SK-N-SH treated with all-trans-retinoic acid at 6 μM for 48 hours (cell line): Measurements from ENCODE around the gene LHX5.

ENCODE experiments used
- ATAC-seq: fragments of 200-7000 bp; cut with Tn5 transposase; 3 replicates; pipeline ENCODE4 v1.9.1; 2020; ENCODE audit warnings: mild to moderate bottlenecking, moderate library complexity
- ARNTL ChIP-seq: fragments of 450-650 bp; formaldehyde crosslinking; IDR thresholded peaks from 2 replicates; pipeline ENCODE4 v1.5.0; 2020; ENCODE audit warnings: low read depth, mild to moderate bottlenecking, moderate library complexity, borderline replicate concordance
- BACH2 ChIP-seq: fragments of 250-450 bp; sonication (Bioruptor Pico); IDR thresholded peaks from 2 replicates; pipeline ENCODE4 v1.9.0; 2021; ENCODE audit warnings: mild to moderate bottlenecking, borderline replicate concordance
- CREB5 ChIP-seq: fragments of 250-450 bp; sonication (Bioruptor Pico); IDR thresholded peaks from 2 replicates; pipeline ENCODE4 v1.5.1; 2020; ENCODE audit warnings: low read depth, mild to moderate bottlenecking, moderate library complexity
- CSDC2 ChIP-seq: fragments of 250-450 bp; sonication (Bioruptor Pico); IDR thresholded peaks from 2 replicates; pipeline ENCODE4 v1.5.0; 2020; ENCODE audit warnings: mild to moderate bottlenecking, moderate library complexity
- CSRNP3 ChIP-seq: fragments of 250-450 bp; sonication (Bioruptor Pico); IDR thresholded peaks from 2 replicates; pipeline ENCODE4 v1.5.1; 2021; ENCODE audit warnings: mild to moderate bottlenecking, moderate library complexity
- ESRRG ChIP-seq: fragments of 250-450 bp; sonication (Bioruptor Pico); IDR thresholded peaks from 2 replicates; pipeline ENCODE4 v1.6.1; 2021; ENCODE audit warnings: mild to moderate bottlenecking
- GLIS3 ChIP-seq: fragments of 250-450 bp; sonication (Bioruptor Pico); IDR thresholded peaks from 2 replicates; pipeline ENCODE4 v1.5.0; 2020; ENCODE audit warnings: mild to moderate bottlenecking, moderate library complexity
- ISL1 ChIP-seq: fragments of 250-450 bp; sonication (Bioruptor Pico); IDR thresholded peaks from 2 replicates; pipeline ENCODE4 v2.1.2; 2022; ENCODE audit warnings: mild to moderate bottlenecking, moderate library complexity
- PATZ1 ChIP-seq: fragments of 250-450 bp; sonication (Bioruptor Pico); IDR thresholded peaks from 2 replicates; pipeline ENCODE4 v1.8.0; 2020; ENCODE audit warnings: mild to moderate bottlenecking, moderate library complexity, borderline replicate concordance
- POU6F1 ChIP-seq: fragments of 250-450 bp; sonication (Bioruptor Pico); IDR thresholded peaks from 2 replicates; pipeline ENCODE4 v1.8.0; 2021; ENCODE audit warnings: low read depth, mild to moderate bottlenecking, moderate library complexity, borderline replicate concordance
- PPARA ChIP-seq: fragments of 250-450 bp; sonication (Bioruptor Pico); IDR thresholded peaks from 2 replicates; pipeline ENCODE4 v1.5.0; 2020; ENCODE audit warnings: mild to moderate bottlenecking, borderline replicate concordance
- RARB ChIP-seq: fragments of 250-450 bp; sonication (Bioruptor Pico); IDR thresholded peaks from 2 replicates; pipeline ENCODE4 v1.8.0; 2021; ENCODE audit warnings: mild to moderate bottlenecking, moderate library complexity
- SNAI2 ChIP-seq: fragments of 250-450 bp; sonication (Bioruptor Pico); IDR thresholded peaks from 2 replicates; pipeline ENCODE4 v1.5.0; 2020; ENCODE audit warnings: mild to moderate bottlenecking, moderate library complexity
- TCF4 ChIP-seq: fragments of 250-450 bp; sonication (Bioruptor Pico); IDR thresholded peaks from 2 replicates; pipeline ENCODE4 v1.8.0; 2021; ENCODE audit warnings: mild to moderate bottlenecking, moderate library complexity, borderline replicate concordance
- TOX ChIP-seq: fragments of 250-450 bp; sonication (Bioruptor Pico); IDR thresholded peaks from 2 replicates; pipeline ENCODE4 v1.8.0; 2021; ENCODE audit warnings: mild to moderate bottlenecking, moderate library complexity, borderline replicate concordance
- TSHZ2 ChIP-seq: fragments of 250-450 bp; sonication (Bioruptor Pico); IDR thresholded peaks from 2 replicates; pipeline ENCODE4 v1.5.0; 2020; ENCODE audit warnings: mild to moderate bottlenecking, moderate library complexity
- ZFP3 ChIP-seq: fragments of 250-450 bp; sonication (Bioruptor Pico); IDR thresholded peaks from 2 replicates; pipeline ENCODE4 v1.5.0; 2020; ENCODE audit warnings: mild to moderate bottlenecking, moderate library complexity
- ZFP30 ChIP-seq: fragments of 450-650 bp; formaldehyde crosslinking; IDR thresholded peaks from 2 replicates; pipeline ENCODE4 v1.5.0; 2022; ENCODE audit warnings: mild to moderate bottlenecking, moderate library complexity
- ZNF70 ChIP-seq: fragments of 450-650 bp; formaldehyde crosslinking; IDR thresholded peaks from 2 replicates; pipeline ENCODE4 v1.5.0; 2020; ENCODE audit warnings: mild to moderate bottlenecking, moderate library complexity
- ZNF8 ChIP-seq: fragments of 450-650 bp; formaldehyde crosslinking; IDR thresholded peaks from 2 replicates; pipeline ENCODE4 v1.5.0; 2020; ENCODE audit warnings: mild to moderate bottlenecking, moderate library complexity

The LHX5 gene

GRCh38 chr12:113504917-113505316 lies 33.2 kb upstream of the LHX5 start:
- TF ChIP-seq ZFP3 (CRISPR knock-in tag) (no peak), PPARA (CRISPR knock-in tag) (no peak), CSDC2 (CRISPR knock-in tag) (no peak), TOX (no peak), ARNTL (CRISPR knock-in tag) (no peak), BACH2 (CRISPR knock-in tag) (no peak), ESRRG (CRISPR knock-in tag) (no peak), TCF4 (no peak), GLIS3 (no peak), CREB5 (CRISPR knock-in tag) (no peak), ZNF70 (CRISPR knock-in tag) (no peak), ZFP30 (CRISPR knock-in tag) (no peak), CSRNP3 (CRISPR knock-in tag) (no peak), PATZ1 (CRISPR knock-in tag) (no peak), POU6F1 (CRISPR knock-in tag) (no peak), TSHZ2 (CRISPR knock-in tag) (no peak), ISL1 (CRISPR knock-in tag) (no peak), RARB (no peak)
- no peak for ATAC-seq

GRCh38 chr12:113500782-113501311 lies 29.2 kb upstream of the LHX5 start:
- TF ChIP-seq SNAI2 (CRISPR knock-in tag) (no peak), ZFP30 (CRISPR knock-in tag) (no peak), TSHZ2 (CRISPR knock-in tag) (no peak), POU6F1 (CRISPR knock-in tag) (no peak), RARB (no peak), ZNF70 (CRISPR knock-in tag) (no peak), PATZ1 (CRISPR knock-in tag) (no peak), TOX (no peak), ZFP3 (CRISPR knock-in tag) (no peak), ARNTL (CRISPR knock-in tag) (no peak), GLIS3 (no peak), CSDC2 (CRISPR knock-in tag) (no peak), CSRNP3 (CRISPR knock-in tag) (no peak), TCF4 (no peak), ZNF8 (CRISPR knock-in tag) (no peak), ISL1 (CRISPR knock-in tag) (no peak), ESRRG (CRISPR knock-in tag) (no peak)
- no peak for ATAC-seq
